Neural cell (in vitro differentiated cells): ENCODE measurements around the gene APOBEC3F. TPM values are rescaled to one million over a fixed set of nuclear protein-coding genes. Genes with fewer than 3 reads are reported as not detected.
"Not testable (repeated sequence)": the region's sequence is repeated elsewhere in the genome, so short reads cannot be mapped to it uniquely, and the experiment has no call there.

ENCODE experiments used
- H2AFZ ChIP-seq: fragments of 200-600, 300-800 bp; sonication (generic), shearing (Covaris generic); 2 replicates; pipeline ENCODE4 v1.6.0; 2014; ENCODE audit warnings: low read depth, mild to moderate bottlenecking, antibody characterized with exemption, low read length, moderate library complexity
- H3F3A ChIP-seq: fragments of 200-600 bp; shearing (Covaris generic); 2 replicates; pipeline ENCODE4 v1.6.1; 2016; ENCODE audit warnings: mild to moderate bottlenecking, moderate library complexity, mixed read lengths, antibody characterized with exemption, low read length; ENCODE audit not compliant: insufficient read depth, poor library complexity, severe bottlenecking
- H3K27ac ChIP-seq: fragments of 200-600, 300-800 bp; sonication (generic), shearing (Covaris generic); 2 replicates; pipeline ENCODE4 v1.5.1; 2014; ENCODE audit warnings: mild to moderate bottlenecking, low read length, moderate library complexity
- H3K27me3 ChIP-seq: fragments of 300-800, 200-600 bp; sonication (generic), shearing (Covaris generic); 2 replicates; pipeline ENCODE4 v1.6.0; 2014; ENCODE audit warnings: mild to moderate bottlenecking, low read depth, low read length, moderate library complexity; ENCODE audit not compliant: insufficient read depth
- H3K36me3 ChIP-seq: fragments of 300-800, 200-600 bp; sonication (generic), shearing (Covaris generic); 2 replicates; pipeline ENCODE4 v1.5.1; 2014; ENCODE audit warnings: mild to moderate bottlenecking, antibody characterized with exemption, low read length, moderate library complexity; ENCODE audit not compliant: insufficient read depth
- H3K4me2 ChIP-seq: fragments of 300-800, 200-600 bp; sonication (generic), shearing (Covaris generic); 2 replicates; pipeline ENCODE4 v1.6.0; 2014; ENCODE audit warnings: mild to moderate bottlenecking, low read length
- H3K4me3 ChIP-seq: fragments of 300-800, 200-600 bp; sonication (generic), shearing (Covaris generic); 2 replicates; pipeline ENCODE4 v1.5.1; 2014; ENCODE audit warnings: mild to moderate bottlenecking, low read length, moderate library complexity
- H3K79me2 ChIP-seq: fragments of 200-600 bp; shearing (Covaris generic); replicated peaks from 2 replicates; pipeline ENCODE4 v1.6.0; 2014; ENCODE audit warnings: mild to moderate bottlenecking, low read length, moderate library complexity; ENCODE audit not compliant: insufficient read depth
- H3K9ac ChIP-seq: fragments of 300-800, 200-600 bp; sonication (generic), shearing (Covaris generic); 2 replicates; pipeline ENCODE4 v1.6.1; 2016; ENCODE audit warnings: mild to moderate bottlenecking, low read length, mixed read lengths
- H3K9me2 ChIP-seq: fragments of 200-600 bp; shearing (Covaris generic); 2 replicates; pipeline ENCODE4 v1.6.1; 2016; ENCODE audit warnings: mild to moderate bottlenecking, low read length, mixed read lengths; ENCODE audit not compliant: insufficient read depth
- H3K9me3 ChIP-seq: fragments of 200-600, 300-800 bp; sonication (generic), shearing (Covaris generic); 2 replicates; pipeline ENCODE4 v1.6.1; 2016; ENCODE audit warnings: mild to moderate bottlenecking, mixed run types, low read length, moderate library complexity, mixed read lengths
- H4K20me1 ChIP-seq: fragments of 200-600 bp; shearing (Covaris generic); 2 replicates; pipeline ENCODE4 v1.6.1; 2016; ENCODE audit warnings: mild to moderate bottlenecking, mixed run types; ENCODE audit not compliant: insufficient read depth
- EP300 ChIP-seq: fragments of 450-650 bp; conservative IDR thresholded peaks from 2 replicates; pipeline ENCODE4 v1.6.1; 2014; ENCODE audit warnings: antibody characterized with exemption, mild to moderate bottlenecking, moderate library complexity; ENCODE audit not compliant: poor library complexity, severe bottlenecking
- EZH2 ChIP-seq: fragments of 200-600, 300-800 bp; shearing (Covaris generic), sonication (generic); IDR thresholded peaks from 2 replicates; pipeline ENCODE4 v1.6.1; 2014; ENCODE audit warnings: antibody characterized with exemption, low read length, borderline replicate concordance, mild to moderate bottlenecking; ENCODE audit not compliant: insufficient read depth, poor library complexity, severe bottlenecking
- MXI1 ChIP-seq: fragments of 450-650 bp; conservative IDR thresholded peaks from 2 replicates; pipeline ENCODE4 v1.6.1; 2014; ENCODE audit warnings: antibody characterized with exemption, mild to moderate bottlenecking; ENCODE audit not compliant: poor library complexity, severe bottlenecking
- POLR2AphosphoS5 ChIP-seq: IDR thresholded peaks from 2 replicates; pipeline ENCODE4 v1.6.1; 2012
- RAD21 ChIP-seq: fragments of 450-650 bp; conservative IDR thresholded peaks from 2 replicates; pipeline ENCODE4 v1.6.1; 2014; ENCODE audit warnings: antibody characterized with exemption, mild to moderate bottlenecking, moderate library complexity
- REST ChIP-seq: IDR thresholded peaks from 2 replicates; pipeline ENCODE4 v1.6.1; 2012; ENCODE audit warnings: borderline replicate concordance
- SMC3 ChIP-seq: fragments of 450-650 bp; conservative IDR thresholded peaks from 2 replicates; pipeline ENCODE4 v1.6.1; 2014; ENCODE audit warnings: antibody characterized with exemption, mild to moderate bottlenecking, moderate library complexity; ENCODE audit not compliant: poor library complexity
- TAF1 ChIP-seq: IDR thresholded peaks from 2 replicates; pipeline ENCODE4 v1.6.1; 2012; ENCODE audit warnings: low read depth
- polyA plus RNA-seq: library from polyadenylated mRNA; depleted of rRNA; stranded (reverse); fragments of >200 nt; gene quantifications from 2 replicates; pipeline ENCODE4 v1.2.3, GENCODE V29; 2014
- TF ChIP-seq, protein P1 (sequence below): fragments of 450-650 bp; IDR thresholded peaks from 2 replicates; pipeline ENCODE4 v1.5.1; 2014; ENCODE audit warnings: antibody characterized with exemption, mild to moderate bottlenecking, moderate library complexity; ENCODE audit not compliant: poor library complexity, severe bottlenecking

The APOBEC3F gene
- polyA plus RNA-seq, 1 donor from 2014 or later = not detected

DNA sequence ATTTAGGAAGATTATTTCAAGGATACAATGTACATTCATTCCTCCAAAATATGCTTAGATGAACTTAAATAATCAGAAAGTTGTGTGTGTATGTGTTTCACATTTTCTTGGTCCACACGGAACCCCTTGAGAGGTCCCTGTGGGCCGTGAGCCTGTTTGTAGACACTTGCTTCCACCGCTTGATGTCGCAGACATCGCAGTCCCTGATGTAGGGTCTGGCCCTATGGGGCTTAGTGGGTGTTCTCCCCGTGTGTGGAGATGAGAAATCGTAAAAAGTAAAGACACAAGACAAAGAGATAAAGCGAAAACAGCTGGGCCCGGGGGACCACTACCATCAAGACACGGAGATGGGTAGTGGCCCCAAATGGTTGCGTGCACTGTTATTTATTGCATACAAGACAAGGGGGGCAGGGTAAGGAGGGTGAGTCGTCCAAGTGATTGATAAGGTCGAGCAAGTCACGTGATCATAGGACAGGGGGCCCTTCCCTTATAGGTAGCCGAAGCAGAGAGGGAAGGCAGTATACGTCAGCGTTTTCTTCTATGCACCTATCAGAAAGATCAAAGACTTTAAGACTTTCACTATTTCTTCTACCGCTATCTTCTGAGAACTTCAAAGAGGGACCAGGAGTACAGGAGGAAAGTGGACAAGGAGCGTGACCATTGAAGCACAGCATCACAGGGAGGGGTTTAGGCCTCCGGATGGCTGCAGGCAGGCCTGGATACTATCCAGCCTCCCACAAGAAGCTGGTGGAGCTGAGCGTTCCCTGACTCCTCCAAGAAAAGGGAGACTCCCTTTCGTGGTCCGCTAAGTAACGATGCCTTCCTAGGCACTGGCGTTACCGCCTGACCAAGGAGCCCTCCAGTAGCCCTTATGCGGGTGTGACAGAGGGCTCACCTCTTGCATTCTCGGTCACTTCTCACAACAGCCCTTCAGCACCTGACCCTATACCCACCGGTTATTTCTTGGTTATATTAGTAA lies 27.8 kb upstream of the APOBEC3F start:
- no peaks in the 10 kb centered on the region for H3K9me2 ChIP-seq
- no peak overlapping the region for H3K4me3 ChIP-seq
- H3K36me3 ChIP-seq = no peaks in the 10 kb centered on the region
- no peak overlapping the region for H3K4me2 ChIP-seq
- H3K9me3 ChIP-seq = no peaks in the 10 kb centered on the region
- H3K9ac ChIP-seq = no peak overlapping the region
- TF ChIP-seq, protein P1, sequence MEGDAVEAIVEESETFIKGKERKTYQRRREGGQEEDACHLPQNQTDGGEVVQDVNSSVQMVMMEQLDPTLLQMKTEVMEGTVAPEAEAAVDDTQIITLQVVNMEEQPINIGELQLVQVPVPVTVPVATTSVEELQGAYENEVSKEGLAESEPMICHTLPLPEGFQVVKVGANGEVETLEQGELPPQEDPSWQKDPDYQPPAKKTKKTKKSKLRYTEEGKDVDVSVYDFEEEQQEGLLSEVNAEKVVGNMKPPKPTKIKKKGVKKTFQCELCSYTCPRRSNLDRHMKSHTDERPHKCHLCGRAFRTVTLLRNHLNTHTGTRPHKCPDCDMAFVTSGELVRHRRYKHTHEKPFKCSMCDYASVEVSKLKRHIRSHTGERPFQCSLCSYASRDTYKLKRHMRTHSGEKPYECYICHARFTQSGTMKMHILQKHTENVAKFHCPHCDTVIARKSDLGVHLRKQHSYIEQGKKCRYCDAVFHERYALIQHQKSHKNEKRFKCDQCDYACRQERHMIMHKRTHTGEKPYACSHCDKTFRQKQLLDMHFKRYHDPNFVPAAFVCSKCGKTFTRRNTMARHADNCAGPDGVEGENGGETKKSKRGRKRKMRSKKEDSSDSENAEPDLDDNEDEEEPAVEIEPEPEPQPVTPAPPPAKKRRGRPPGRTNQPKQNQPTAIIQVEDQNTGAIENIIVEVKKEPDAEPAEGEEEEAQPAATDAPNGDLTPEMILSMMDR = no peak
- TF ChIP-seq EP300 (no peak), TAF1 (no peak), EZH2 (no peak), POLR2AphosphoS5 (no peak), MXI1 (no peak), RAD21 (no peak), REST (no peak), SMC3 (no peak)
- H3F3A ChIP-seq = no peaks in the 10 kb centered on the region
- H3K27ac ChIP-seq = no peak overlapping the region
- H4K20me1 ChIP-seq = no peaks in the 10 kb centered on the region
- H3K27me3 ChIP-seq = no peaks in the 10 kb centered on the region
- H3K79me2 ChIP-seq = no peaks in the 10 kb centered on the region
- H2AFZ ChIP-seq = no peak overlapping the region

DNA sequence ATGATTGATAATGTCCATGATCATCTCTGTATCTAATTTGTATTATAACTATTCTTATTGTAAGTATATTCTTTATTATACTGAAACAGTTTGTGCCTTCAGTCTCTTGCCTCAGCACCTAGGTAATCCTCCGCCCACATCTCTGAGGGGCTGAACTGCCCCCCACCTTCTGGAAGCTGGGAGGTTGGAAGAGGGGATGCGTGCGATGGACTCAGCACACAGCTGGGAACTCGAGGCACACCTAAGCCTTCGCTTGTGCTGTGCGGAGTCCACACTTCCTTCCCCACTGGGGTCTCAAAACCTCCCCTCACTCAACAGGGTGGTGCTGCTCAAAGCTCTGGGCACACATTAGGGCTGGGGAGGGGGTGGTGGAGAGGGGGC lies 27.1 kb upstream of the APOBEC3F start:
- H2AFZ ChIP-seq, H3K27me3 ChIP-seq, H3K9ac ChIP-seq, H3K9me3 ChIP-seq, H3K4me2 ChIP-seq, H3K27ac ChIP-seq, H4K20me1 ChIP-seq, H3K4me3 ChIP-seq, H3K9me2 ChIP-seq, H3K36me3 ChIP-seq, H3K79me2 ChIP-seq, H3F3A ChIP-seq: not testable (repeated sequence)
